GM06990 (cell line): ENCODE measurements around the gene GGT5.

Experiments
- DNase-seq: peaks from one replicate; pipeline ENCODE4 v3.0.0-alpha.2; 2011; ENCODE audit not compliant: insufficient read length; ENCODE audit errors: extremely low read depth
- H3K27me3 ChIP-seq: replicated peaks from 2 replicates; pipeline ENCODE4 v1.6.0; 2011; ENCODE audit warnings: low read length; ENCODE audit not compliant: control insufficient read depth, insufficient read depth
- H3K36me3 ChIP-seq: 2 replicates; pipeline ENCODE4 v1.5.1; 2011; ENCODE audit warnings: low read length; ENCODE audit not compliant: control insufficient read depth, insufficient read depth
- H3K4me3 ChIP-seq: replicated peaks from 2 replicates; pipeline ENCODE4 v1.5.1; 2011; ENCODE audit warnings: low read depth, mild to moderate bottlenecking, control low read depth, low read length
- TF ChIP-seq, protein P1 (sequence below): IDR thresholded peaks from 2 replicates; pipeline ENCODE4 v1.5.1; 2011; ENCODE audit warnings: low read length, control low read depth, mild to moderate bottlenecking, inconsistent platforms; ENCODE audit not compliant: insufficient read depth, poor library complexity, severe bottlenecking

Gene GGT5

DNA sequence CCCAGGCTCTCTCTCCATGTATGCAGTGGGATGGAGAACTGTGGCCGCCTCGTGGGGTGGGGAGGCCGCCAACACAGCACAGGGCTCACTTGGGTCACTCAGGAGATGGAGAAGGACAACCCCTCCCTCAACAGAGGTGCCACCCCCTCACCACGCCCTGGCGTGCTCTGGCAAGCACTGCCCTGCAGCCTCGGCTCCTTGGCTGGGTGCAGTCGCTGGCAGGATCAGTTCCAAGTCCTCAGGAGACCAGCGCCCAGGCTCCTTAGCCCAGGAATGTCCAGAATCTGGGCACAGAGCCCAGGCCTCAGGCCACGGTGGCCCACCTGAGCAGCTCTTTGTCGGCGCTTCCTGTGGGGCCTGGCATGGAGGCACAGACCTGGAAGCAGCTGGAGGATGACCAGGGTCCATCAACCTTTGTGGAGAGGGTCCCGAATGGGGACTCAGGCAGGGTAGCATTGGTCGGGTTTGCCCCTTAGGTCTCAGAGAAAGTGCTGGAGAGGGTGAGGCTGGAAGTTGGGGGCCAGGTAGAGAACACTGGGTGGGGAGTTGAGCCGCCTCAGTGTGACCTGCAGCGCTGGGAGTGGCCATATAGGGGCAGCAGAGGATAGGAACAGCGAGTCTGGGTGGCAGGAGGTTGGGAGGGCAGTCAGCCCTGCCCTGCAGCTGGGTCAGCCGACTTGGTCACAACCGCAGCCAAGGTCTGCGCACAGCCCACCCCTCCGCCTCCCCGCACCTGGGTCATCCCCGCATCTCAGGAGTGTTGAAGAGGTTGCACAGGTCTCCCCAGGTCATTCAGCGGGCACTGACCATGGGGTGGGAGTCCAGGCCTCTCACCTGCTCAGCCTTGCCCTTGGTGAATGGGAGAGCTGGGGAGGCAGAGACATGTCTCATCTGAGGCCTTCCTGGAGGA lies 55.4 kb downstream of the GGT5 start:
- no peaks in the 10 kb centered on the region for H3K36me3 ChIP-seq
- TF ChIP-seq, protein P1, sequence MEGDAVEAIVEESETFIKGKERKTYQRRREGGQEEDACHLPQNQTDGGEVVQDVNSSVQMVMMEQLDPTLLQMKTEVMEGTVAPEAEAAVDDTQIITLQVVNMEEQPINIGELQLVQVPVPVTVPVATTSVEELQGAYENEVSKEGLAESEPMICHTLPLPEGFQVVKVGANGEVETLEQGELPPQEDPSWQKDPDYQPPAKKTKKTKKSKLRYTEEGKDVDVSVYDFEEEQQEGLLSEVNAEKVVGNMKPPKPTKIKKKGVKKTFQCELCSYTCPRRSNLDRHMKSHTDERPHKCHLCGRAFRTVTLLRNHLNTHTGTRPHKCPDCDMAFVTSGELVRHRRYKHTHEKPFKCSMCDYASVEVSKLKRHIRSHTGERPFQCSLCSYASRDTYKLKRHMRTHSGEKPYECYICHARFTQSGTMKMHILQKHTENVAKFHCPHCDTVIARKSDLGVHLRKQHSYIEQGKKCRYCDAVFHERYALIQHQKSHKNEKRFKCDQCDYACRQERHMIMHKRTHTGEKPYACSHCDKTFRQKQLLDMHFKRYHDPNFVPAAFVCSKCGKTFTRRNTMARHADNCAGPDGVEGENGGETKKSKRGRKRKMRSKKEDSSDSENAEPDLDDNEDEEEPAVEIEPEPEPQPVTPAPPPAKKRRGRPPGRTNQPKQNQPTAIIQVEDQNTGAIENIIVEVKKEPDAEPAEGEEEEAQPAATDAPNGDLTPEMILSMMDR, result peak; percentile 81
- H3K27me3 ChIP-seq, result no peaks in the 10 kb centered on the region
- no peak overlapping the region for H3K4me3 ChIP-seq
- DNase-seq, result no peak

DNA sequence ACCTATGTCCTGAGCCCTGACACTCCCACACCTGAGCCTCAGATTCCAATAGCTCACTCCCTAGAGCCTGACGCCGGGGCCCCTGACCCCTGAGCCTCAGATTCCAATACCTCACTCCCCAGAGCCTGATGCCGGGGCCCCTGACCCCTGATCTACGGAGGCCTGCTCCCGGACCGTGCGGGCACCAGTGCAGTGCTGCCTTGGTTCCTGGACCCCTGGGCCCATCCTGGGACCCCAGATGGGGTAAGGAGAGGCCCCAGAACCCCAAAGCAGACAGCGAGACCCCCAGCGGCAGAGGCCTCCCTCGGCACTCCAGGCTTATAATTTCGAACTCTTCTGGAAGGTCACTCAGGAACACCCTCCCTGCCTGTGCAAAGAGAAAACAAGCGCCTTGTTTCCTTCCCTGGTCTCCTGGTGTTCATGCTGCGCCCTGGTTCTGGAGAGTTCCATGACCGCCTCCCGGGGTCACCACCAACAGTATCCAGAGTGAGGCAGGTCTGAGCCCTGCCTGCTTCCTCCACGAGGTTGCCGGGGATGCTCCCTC lies 56.1 kb downstream of the GGT5 start:
- TF ChIP-seq, protein P1, result no peak
- no peak for DNase-seq
- H3K4me3 ChIP-seq, result no peak overlapping the region
- no peaks in the 10 kb centered on the region for H3K27me3 ChIP-seq
- H3K36me3 ChIP-seq, result no peaks in the 10 kb centered on the region

DNA sequence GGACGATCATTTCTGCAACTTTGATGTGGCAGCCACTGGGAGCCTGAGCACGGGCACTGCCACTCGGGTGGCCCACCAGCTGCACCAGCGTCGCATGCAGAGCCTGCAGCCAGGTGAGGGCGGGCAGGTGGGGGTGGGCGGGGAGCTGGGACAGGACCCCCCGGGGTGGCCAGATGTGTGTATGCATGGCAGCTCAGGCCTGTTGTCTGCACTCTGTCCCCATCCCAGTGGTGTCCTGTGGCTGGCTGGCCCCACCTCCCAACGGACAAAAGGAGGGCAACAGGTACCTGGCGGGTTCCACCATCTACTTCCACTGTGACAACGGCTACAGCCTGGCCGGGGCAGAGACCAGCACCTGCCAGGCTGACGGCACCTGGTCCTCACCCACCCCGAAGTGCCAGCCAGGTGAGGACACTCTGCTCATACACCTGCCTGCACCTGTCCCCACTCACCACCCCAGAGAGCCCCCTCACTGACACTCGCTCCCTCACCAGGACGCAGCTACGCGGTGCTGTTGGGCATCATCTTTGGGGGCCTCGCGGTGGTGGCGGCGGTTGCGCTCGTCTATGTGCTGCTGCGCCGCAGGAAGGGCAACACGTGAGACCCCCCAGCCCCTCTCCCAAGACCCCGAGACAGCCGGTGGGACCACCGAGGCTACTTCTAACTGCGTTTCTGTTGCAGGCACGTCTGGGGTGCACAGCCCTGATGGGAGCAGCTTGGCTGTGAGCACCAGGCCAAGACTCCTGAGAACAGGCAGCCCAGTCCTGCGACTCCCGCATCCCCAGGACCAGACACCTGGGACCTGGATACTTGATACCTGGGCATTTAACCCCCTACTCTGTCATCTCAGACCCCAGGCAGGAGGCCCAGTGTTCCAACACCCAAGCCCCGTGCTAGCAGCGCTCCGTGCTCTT lies 56.9 kb downstream of the GGT5 start:
- TF ChIP-seq, protein P1, result no peak
- H3K4me3 ChIP-seq, result no peak overlapping the region
- no peaks in the 10 kb centered on the region for H3K27me3 ChIP-seq
- no peaks in the 10 kb centered on the region for H3K36me3 ChIP-seq
- DNase-seq, result no peak

DNA sequence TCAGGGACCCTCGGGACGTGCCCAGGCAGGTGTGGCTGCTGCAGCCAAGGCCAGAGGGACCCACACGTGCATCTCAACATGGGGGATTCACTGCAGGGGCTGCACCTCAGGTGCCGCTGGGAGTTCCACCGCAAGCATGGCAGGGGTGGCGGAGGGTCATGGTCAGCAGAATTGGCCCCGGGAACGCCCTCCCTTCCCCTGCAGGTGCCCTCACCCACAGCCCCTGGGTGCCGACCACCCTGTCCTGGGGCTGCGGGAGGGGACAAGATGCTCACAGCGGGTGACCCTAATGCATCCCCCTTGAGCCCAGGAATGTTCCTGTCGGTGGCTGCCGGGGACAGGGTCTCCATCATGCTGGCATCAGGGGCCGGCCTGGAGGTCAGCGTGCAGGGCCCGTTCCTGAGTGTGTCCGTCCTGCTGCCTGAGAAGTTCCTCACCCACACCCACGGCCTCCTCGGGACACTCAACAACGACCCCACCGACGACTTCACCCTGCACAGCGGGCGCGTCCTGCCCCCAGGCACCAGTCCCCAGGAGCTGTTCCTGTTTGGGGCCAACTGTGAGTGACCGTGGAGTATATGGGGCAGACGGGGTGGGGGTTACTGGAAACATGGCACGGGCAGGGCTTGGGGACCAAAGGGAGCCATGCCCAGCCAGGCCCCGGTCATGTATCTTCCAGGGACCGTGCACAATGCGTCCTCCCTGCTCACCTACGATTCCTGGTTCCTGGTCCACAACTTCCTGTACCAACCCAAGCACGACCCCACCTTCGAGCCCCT lies 57.8 kb downstream of the GGT5 start:
- no peaks in the 10 kb centered on the region for H3K27me3 ChIP-seq
- DNase-seq, result no peak
- H3K4me3 ChIP-seq, result no peak overlapping the region
- H3K36me3 ChIP-seq, result no peaks in the 10 kb centered on the region
- TF ChIP-seq, protein P1, result no peak

DNA sequence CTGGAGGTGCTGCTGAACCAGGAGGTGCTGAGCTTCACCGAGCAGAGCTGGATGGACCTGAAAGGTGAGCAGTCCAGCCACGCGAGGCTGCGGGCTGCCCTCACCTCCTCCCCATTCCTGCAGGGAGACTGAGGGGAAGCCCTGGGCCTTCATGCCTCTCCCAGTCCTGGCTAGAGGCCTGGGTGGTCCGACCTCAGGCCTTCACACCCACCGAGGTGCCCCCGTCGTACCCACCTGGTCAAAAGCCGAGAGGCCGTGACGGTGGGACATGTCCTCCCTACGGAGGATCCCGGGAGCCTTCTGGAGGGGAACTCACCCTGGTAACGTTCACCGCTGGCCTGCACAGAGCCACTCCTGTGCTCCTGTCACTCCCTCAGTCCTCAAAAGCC lies 58.5 kb downstream of the GGT5 start:
- DNase-seq, result no peak
- Histone ChIP-seq H3K36me3 (no peaks in the 10 kb centered on the region), H3K4me3 (no peak overlapping the region), H3K27me3 (no peaks in the 10 kb centered on the region)
- TF ChIP-seq, protein P1, result no peak
